Osteoblast (primary cell): Measurements from ENCODE around the gene TELO2. TPM values are rescaled to one million over a fixed set of nuclear protein-coding genes. Genes with fewer than 3 reads are reported as not detected.

Experiments
- DNase-seq: peaks from one replicate; pipeline ENCODE4 v3.0.0; 2011; ENCODE audit warnings: low spot score, mixed read lengths; ENCODE audit not compliant: insufficient read length; ENCODE audit errors: missing footprints
- H2AFZ ChIP-seq: 2 replicates; pipeline ENCODE4 v1.6.0; 2011; ENCODE audit warnings: mild to moderate bottlenecking, low read length
- H3K27ac ChIP-seq: 2 replicates; pipeline ENCODE4 v1.5.1; 2011; ENCODE audit warnings: mild to moderate bottlenecking, low read depth, low read length, moderate library complexity
- H3K27me3 ChIP-seq: 2 replicates; pipeline ENCODE4 v1.6.0; 2012; ENCODE audit warnings: mild to moderate bottlenecking, control low read depth, inconsistent platforms, low read length, moderate library complexity; ENCODE audit not compliant: insufficient read depth
- H3K36me3 ChIP-seq: 2 replicates; pipeline ENCODE4 v1.5.1; 2011; ENCODE audit warnings: mild to moderate bottlenecking, low read length, control low read depth, moderate library complexity; ENCODE audit not compliant: insufficient read depth
- H3K4me1 ChIP-seq: 2 replicates; pipeline ENCODE4 v1.5.1; 2011; ENCODE audit warnings: mild to moderate bottlenecking, low read length, control low read depth, moderate library complexity; ENCODE audit not compliant: insufficient read depth
- H3K4me2 ChIP-seq: 2 replicates; pipeline ENCODE4 v1.6.0; 2011; ENCODE audit warnings: mild to moderate bottlenecking, low read length; ENCODE audit not compliant: insufficient read depth
- H3K4me3 ChIP-seq: fragments of 200-600 bp; sonication (generic); 3 replicates; pipeline ENCODE4 v1.5.1; 2012; ENCODE audit warnings: mild to moderate bottlenecking, low read length, inconsistent platforms; ENCODE audit not compliant: insufficient read depth
- H3K79me2 ChIP-seq: 2 replicates; pipeline ENCODE4 v1.6.0; 2012; ENCODE audit warnings: mild to moderate bottlenecking, low read length, control low read depth, inconsistent platforms; ENCODE audit not compliant: insufficient read depth
- H3K9me3 ChIP-seq: 2 replicates; pipeline ENCODE4 v1.5.1; 2011; ENCODE audit warnings: low read depth, low read length, control low read depth
- H4K20me1 ChIP-seq: 2 replicates; pipeline ENCODE4 v1.6.0; 2012; ENCODE audit warnings: mild to moderate bottlenecking, low read length, control low read depth; ENCODE audit not compliant: insufficient read depth
- CTCF ChIP-seq: IDR thresholded peaks from 2 replicates; pipeline ENCODE4 v1.5.1; 2011; ENCODE audit warnings: mild to moderate bottlenecking, low read depth, low read length, moderate library complexity; ENCODE audit errors: extremely low read depth
- total RNA-seq: library from RNA; depleted of rRNA; stranded (reverse); fragments of >200 nt; gene quantifications from 2 replicates; pipeline ENCODE4 v1.2.3, GENCODE V29; 2012

The TELO2 gene
- total RNA-seq, 1 donor = 18.1 TPM

DNA sequence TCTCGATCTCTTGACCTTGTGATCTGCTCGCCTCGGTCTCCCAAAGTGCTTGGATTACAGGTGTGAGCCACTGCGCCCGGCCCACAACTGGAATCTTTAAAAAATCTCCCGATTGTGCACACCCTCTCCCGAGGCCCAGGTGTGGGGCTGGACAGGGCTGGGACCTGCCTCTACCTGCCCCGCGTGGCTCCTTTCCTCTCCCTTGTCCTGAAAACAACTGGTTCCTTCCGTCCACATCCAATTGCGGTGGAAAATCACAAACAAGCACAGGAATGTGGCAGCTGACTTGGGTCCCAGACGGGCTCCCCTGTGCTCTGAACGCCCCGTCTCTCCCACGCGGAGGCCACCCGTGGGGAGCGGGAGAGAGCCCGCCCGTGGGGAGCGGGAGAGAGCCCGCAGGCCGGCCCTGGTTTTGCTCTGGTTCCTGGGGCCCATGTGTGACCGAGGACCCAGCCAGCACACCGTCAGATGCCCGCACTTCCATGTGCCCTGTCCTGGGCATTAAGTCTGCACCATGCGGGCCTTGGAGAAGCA is 37.3 kb downstream of the TELO2 start:
- Histone ChIP-seq H3K27me3 (no peaks in the 10 kb centered on the region), H3K27ac (no peak overlapping the region), H3K4me1 (peaks cover 19% of the 10 kb centered on the region), H3K79me2 (peaks cover 17% of the 10 kb centered on the region), H3K4me3 (no peak overlapping the region), H2AFZ (no peak overlapping the region), H3K36me3 (no peaks in the 10 kb centered on the region), H3K9me3 (no peaks in the 10 kb centered on the region), H3K4me2 (no peak overlapping the region), H4K20me1 (peaks cover 4% of the 10 kb centered on the region)
- DNase-seq = peak; percentile 80
- TF ChIP-seq CTCF = no peak

DNA sequence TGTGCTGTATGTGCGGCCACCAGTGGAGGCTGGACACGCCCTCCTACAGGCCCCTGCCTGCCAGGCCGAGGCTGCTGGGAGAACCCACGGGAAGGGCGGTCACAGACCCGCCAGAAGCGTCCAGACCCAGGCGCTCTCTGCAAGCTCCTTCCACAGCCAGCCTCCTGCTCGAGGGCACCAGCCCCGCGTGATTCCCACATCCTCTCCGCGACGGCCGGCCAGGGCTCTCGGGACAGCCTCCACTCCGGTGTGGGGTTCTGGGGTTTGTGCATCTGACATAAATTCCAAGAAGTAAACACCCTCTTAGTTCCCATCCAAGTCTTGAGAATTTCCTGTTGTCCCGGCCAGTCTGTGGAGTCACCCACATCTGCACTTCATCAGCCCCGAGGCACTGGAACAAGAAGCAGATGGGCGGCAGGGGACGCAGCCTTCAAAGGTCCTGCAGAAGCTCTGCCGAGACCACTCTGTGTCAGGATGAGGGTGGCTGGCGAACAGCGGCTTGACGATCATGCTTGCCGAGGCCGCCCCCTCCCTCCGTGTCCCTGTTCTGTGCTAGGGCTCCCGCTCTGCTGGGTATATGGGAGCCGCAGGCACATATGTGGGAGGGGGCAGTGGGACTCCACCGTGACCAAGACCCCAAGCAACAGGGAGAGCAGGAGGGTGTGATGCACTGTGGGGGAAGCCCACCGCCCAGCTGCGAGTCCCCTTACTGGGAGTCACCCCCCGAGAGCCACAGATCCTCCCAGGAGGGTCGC is 37.9 kb downstream of the TELO2 start:
- no peak overlapping the region for H3K4me2 ChIP-seq
- no peak overlapping the region for H3K27ac ChIP-seq
- H3K4me3 ChIP-seq = no peak overlapping the region
- TF ChIP-seq CTCF = no peak
- no peaks in the 10 kb centered on the region for H3K9me3 ChIP-seq
- H3K27me3 ChIP-seq = no peaks in the 10 kb centered on the region
- no peak overlapping the region for H2AFZ ChIP-seq
- H3K36me3 ChIP-seq = no peaks in the 10 kb centered on the region
- H3K79me2 ChIP-seq = peaks cover 22% of the 10 kb centered on the region
- peaks cover 19% of the 10 kb centered on the region for H3K4me1 ChIP-seq
- DNase-seq = peak; percentile 88
- H4K20me1 ChIP-seq = peaks cover 7% of the 10 kb centered on the region

DNA sequence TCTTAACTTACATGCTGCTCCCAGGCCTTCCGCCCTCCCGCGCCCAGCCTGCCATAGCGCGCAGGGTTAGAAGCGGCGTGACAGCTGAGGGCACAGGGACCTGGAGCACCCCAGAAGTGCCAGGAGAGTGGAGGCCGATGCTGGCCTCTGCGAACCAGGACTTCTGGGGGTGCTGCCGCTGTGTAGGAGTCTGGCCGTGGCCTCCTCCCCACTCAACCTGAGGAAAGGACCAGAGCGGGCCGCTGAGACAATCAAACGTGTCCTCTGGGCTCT is 38.4 kb downstream of the TELO2 start:
- Histone ChIP-seq H3K4me2 (no peak overlapping the region), H3K9me3 (no peaks in the 10 kb centered on the region), H3K4me3 (no peak overlapping the region), H3K27ac (no peak overlapping the region), H2AFZ (no peak overlapping the region), H3K79me2 (peaks cover 26% of the 10 kb centered on the region), H3K36me3 (peaks cover 3% of the 10 kb centered on the region), H3K4me1 (peaks cover 19% of the 10 kb centered on the region), H4K20me1 (peaks cover 7% of the 10 kb centered on the region), H3K27me3 (no peaks in the 10 kb centered on the region)
- DNase-seq = no peak
- no peak for TF ChIP-seq CTCF

DNA sequence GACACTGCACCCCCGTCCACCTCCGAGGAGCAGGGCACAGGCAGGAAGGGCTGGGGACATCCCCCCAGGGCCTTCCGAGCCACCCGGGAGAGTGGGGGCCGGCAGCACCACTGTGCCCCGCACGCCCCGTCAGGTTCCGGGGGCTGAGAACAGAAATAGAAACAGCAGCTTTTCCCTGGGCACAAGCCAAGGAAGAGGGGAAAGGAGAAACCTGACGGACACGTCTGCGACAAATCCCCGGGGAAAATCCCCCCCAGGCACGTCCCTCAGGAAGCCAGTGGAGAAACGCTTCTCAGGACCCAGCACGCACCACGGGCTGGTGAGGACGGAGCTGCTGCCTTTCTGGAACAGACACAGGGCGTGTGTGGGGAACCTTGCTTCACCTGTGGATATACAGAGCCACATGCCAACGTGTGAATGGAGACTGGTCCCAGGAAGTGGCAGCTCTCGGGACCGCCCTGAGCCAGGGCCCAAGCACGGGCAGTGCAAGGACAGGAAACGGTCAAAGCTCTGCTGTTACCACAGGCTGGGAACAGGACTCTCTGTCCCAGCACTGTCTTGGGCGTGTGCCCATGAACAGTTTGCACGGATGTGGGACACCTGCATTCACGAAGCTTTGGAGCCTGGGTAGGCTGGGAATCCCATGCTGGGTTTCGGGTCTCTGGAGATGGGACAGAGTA is 39.1 kb downstream of the TELO2 start:
- no peak for DNase-seq
- TF ChIP-seq CTCF = no peak
- H3K36me3 ChIP-seq = peaks cover 9% of the 10 kb centered on the region
- H3K9me3 ChIP-seq = no peaks in the 10 kb centered on the region
- peaks cover 19% of the 10 kb centered on the region for H3K4me1 ChIP-seq
- H3K4me2 ChIP-seq = no peak overlapping the region
- H3K27ac ChIP-seq = no peak overlapping the region
- peaks cover 33% of the 10 kb centered on the region for H3K79me2 ChIP-seq
- peaks cover 7% of the 10 kb centered on the region for H4K20me1 ChIP-seq
- H3K4me3 ChIP-seq = no peak overlapping the region
- H2AFZ ChIP-seq = no peak overlapping the region
- H3K27me3 ChIP-seq = no peaks in the 10 kb centered on the region
